ENCODE results near the gene SPIN4.

DNA sequence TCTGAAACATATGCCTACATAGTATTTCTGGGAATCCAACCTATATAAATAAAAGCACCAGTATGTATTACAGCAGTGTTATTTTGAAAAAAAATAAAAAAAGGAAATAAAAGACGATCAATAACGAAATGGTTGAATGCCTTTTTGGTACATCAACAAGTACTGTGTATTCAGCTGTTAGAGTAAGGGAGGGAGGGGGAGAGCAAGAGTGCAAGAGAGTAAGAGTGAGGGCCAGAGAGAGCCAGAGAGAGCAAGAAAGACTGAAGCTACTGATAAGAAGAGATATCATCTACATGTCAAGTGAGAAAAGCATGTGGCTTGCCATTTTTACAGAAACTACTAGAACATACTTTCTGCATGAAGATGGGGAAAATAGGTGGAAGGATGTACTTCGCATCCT is 1.8 kb downstream of the SPIN4 start:
- TF ChIP-seq, protein P1, sequence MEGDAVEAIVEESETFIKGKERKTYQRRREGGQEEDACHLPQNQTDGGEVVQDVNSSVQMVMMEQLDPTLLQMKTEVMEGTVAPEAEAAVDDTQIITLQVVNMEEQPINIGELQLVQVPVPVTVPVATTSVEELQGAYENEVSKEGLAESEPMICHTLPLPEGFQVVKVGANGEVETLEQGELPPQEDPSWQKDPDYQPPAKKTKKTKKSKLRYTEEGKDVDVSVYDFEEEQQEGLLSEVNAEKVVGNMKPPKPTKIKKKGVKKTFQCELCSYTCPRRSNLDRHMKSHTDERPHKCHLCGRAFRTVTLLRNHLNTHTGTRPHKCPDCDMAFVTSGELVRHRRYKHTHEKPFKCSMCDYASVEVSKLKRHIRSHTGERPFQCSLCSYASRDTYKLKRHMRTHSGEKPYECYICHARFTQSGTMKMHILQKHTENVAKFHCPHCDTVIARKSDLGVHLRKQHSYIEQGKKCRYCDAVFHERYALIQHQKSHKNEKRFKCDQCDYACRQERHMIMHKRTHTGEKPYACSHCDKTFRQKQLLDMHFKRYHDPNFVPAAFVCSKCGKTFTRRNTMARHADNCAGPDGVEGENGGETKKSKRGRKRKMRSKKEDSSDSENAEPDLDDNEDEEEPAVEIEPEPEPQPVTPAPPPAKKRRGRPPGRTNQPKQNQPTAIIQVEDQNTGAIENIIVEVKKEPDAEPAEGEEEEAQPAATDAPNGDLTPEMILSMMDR (IDR thresholded peaks at IDR 0.05), result no peak
- no peak for TF ChIP-seq POLR2A (IDR thresholded peaks at IDR 0.05)

Measured in esophagus squamous epithelium (tissue), 4 donors.